ENCODE measurements around the gene RGMA.
"Not testable (repeated sequence)": the region's sequence is repeated elsewhere in the genome, so short reads cannot be mapped to it uniquely, and the experiment has no call there.

Gene RGMA

GRCh38 chr15:93033434-93034045 lies 55.5 kb downstream of the RGMA start:
- Mint-ChIP-seq H3K27me3 (ENCODE audit: low read depth) (peaks cover 9% of the 10 kb centered on the region), H3K4me3 (no peak overlapping the region), H3K27ac (peak overlapping the region in 1 of 3 experiments; percentile 29), H3K36me3 (ENCODE audit: low read depth) (peaks cover under 1% of the 10 kb centered on the region), H3K9me3 (no peaks in the 10 kb centered on the region), H3K4me1 (peaks cover 35% of the 10 kb centered on the region)
- TF ChIP-seq CTCF (IDR thresholded peaks at IDR 0.05; ENCODE audit: unreplicated experiment in 3 of 3), result no peak

GRCh38 chr15:93032515-93033206 lies 56.4 kb downstream of the RGMA start:
- Mint-ChIP-seq H3K4me1 (peaks cover 37% of the 10 kb centered on the region), H3K27ac (peak overlapping the region in 1 of 3 experiments; percentile 16)
- not testable (repeated sequence) for H3K36me3 Mint-ChIP-seq (ENCODE audit: low read depth); H3K9me3 Mint-ChIP-seq; H3K27me3 Mint-ChIP-seq (ENCODE audit: low read depth); H3K4me3 Mint-ChIP-seq

GRCh38 chr15:93031557-93032384 lies 57.2 kb downstream of the RGMA start:
- H3K4me1 Mint-ChIP-seq, result peaks cover 36% of the 10 kb centered on the region
- not testable (repeated sequence) for H3K9me3 Mint-ChIP-seq; H3K27me3 Mint-ChIP-seq (ENCODE audit: low read depth); H3K4me3 Mint-ChIP-seq; H3K27ac Mint-ChIP-seq
- H3K36me3 Mint-ChIP-seq (ENCODE audit: low read depth), result peaks cover 11% of the 10 kb centered on the region

GRCh38 chr15:93031103-93031464 lies 57.9 kb downstream of the RGMA start:
- H3K27ac Mint-ChIP-seq, result peak overlapping the region in 1 of 3 experiments; percentile 69
- no peak overlapping the region for H3K4me3 Mint-ChIP-seq
- H3K36me3 Mint-ChIP-seq (ENCODE audit: low read depth), result peaks cover 17% of the 10 kb centered on the region
- H3K27me3 Mint-ChIP-seq (ENCODE audit: low read depth), result peaks cover 3% of the 10 kb centered on the region
- peaks cover 37% of the 10 kb centered on the region for H3K4me1 Mint-ChIP-seq
- H3K9me3 Mint-ChIP-seq, result no peaks in the 10 kb centered on the region
- TF ChIP-seq CTCF (IDR thresholded peaks at IDR 0.05; ENCODE audit: unreplicated experiment in 3 of 3), result no peak

- Mint-ChIP-seq H3K27ac (peak overlapping the region; percentile 10 to 86 (median 69)), H3K9me3 (no peaks in the 10 kb centered on the region), H3K36me3 (ENCODE audit: low read depth) (peaks cover 22% of the 10 kb centered on the region), H3K27me3 (ENCODE audit: low read depth) (no peaks in the 10 kb centered on the region), H3K4me1 (peaks cover 33% of the 10 kb centered on the region), H3K4me3 (no peak overlapping the region)
- peak; percentile 89 to 92 (median 91) for TF ChIP-seq CTCF (IDR thresholded peaks at IDR 0.05; ENCODE audit: unreplicated experiment in 3 of 3)
Measured at GRCh38 chr15:93030430-93031102, 58.4 kb downstream of the RGMA start.

GRCh38 chr15:93029836-93030429 lies 59.1 kb downstream of the RGMA start:
- Mint-ChIP-seq H3K4me1 (peaks cover 33% of the 10 kb centered on the region), H3K27ac (peak overlapping the region; percentile 37 to 86 (median 69)), H3K36me3 (ENCODE audit: low read depth) (peaks cover 29% of the 10 kb centered on the region), H3K4me3 (no peak overlapping the region), H3K27me3 (ENCODE audit: low read depth) (no peaks in the 10 kb centered on the region), H3K9me3 (no peaks in the 10 kb centered on the region)
- no peak for TF ChIP-seq CTCF (IDR thresholded peaks at IDR 0.05; ENCODE audit: unreplicated experiment in 3 of 3)

Measured in nephron (organoid).